HFF-Myc (cell line): Measurements from ENCODE around the gene TMCO4.

Source experiments
- DNase-seq: peaks from one replicate; pipeline ENCODE4 v3.0.0-alpha.2; 2011; ENCODE audit warnings: low read depth; ENCODE audit errors: extremely low read depth
- H3K4me3 ChIP-seq: replicated peaks from 2 replicates; pipeline ENCODE4 v1.5.1; 2011; ENCODE audit warnings: low read depth, mild to moderate bottlenecking, control low read depth, low read length
- TF ChIP-seq, protein P1 (sequence below): IDR thresholded peaks from 2 replicates; pipeline ENCODE4 v1.5.1; 2012; ENCODE audit warnings: mild to moderate bottlenecking, low read depth, low read length, control low read depth; ENCODE audit errors: missing control alignments

TMCO4 gene

DNA sequence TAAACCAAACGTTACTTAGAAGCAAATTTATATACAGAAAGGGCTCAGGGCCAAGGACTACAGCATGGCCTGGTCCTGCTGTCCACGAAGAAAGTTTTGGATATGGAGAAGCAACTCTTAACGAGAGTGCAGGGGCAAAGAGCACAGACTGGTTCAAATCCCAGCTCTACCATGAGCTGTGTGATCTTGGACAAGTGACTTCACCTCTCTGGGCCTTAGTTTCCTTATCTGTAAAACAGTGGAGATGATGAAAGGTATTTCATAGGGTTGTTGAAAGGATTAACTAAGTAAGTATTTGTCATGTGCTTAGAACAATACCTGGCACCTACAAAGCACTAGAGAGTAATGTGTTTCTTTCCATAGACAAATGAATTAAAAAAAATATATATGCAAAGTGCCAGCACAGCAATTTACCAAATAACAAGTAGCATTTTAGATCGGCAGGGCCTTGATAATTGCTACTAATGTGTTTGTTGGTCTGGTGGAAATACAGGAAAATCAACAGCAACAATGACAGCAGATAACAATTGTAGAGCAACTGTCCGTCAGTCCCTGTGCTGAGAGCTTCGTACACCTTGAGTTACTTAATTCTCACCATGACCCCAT, 25.4 kb downstream of the TMCO4 start:
- H3K4me3 ChIP-seq = no peak overlapping the region
- DNase-seq = no peak
- TF ChIP-seq, protein P1, sequence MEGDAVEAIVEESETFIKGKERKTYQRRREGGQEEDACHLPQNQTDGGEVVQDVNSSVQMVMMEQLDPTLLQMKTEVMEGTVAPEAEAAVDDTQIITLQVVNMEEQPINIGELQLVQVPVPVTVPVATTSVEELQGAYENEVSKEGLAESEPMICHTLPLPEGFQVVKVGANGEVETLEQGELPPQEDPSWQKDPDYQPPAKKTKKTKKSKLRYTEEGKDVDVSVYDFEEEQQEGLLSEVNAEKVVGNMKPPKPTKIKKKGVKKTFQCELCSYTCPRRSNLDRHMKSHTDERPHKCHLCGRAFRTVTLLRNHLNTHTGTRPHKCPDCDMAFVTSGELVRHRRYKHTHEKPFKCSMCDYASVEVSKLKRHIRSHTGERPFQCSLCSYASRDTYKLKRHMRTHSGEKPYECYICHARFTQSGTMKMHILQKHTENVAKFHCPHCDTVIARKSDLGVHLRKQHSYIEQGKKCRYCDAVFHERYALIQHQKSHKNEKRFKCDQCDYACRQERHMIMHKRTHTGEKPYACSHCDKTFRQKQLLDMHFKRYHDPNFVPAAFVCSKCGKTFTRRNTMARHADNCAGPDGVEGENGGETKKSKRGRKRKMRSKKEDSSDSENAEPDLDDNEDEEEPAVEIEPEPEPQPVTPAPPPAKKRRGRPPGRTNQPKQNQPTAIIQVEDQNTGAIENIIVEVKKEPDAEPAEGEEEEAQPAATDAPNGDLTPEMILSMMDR = no peak

DNA sequence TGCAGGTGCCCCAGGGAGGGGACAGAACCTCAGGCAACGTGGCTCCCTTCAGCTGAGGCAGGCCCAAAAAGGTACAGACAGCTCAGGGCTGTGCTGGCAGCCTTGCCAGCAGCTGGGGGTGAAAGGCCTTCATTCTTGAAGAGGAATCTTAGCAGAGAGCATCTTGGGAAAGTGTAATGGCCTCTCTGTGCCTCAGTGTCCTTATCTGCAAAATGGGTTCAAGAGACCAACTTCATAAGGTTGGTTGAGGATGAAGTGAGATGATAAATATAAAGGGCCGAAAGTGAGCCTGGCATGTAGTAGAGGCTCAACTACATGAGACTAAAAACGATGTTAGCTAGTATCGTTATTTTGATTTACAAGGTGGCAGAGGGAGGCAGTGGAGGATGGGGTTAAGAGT, 26.2 kb downstream of the TMCO4 start:
- no peak for DNase-seq
- H3K4me3 ChIP-seq = no peak overlapping the region
- TF ChIP-seq, protein P1 = no peak

DNA sequence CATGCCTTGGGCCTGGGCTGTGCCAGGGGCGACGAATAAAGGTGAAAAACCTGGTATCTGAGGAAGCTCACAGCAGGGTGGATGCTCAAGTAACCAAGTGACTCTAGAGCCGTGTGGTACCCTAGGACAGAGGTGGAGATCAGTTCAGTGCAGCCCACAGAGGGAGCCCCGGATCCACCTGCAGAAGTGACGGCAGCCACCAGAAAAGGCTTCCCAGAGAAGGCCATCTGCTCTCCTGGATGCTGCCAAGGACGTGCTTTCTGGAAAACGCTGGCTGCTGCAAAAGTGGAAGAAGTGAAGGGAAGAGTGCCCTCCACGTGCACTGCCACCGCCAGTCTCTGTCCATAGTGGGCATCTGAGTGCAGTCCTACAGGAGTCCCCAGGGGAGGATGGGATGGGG, 27.7 kb downstream of the TMCO4 start:
- no peak overlapping the region for H3K4me3 ChIP-seq
- TF ChIP-seq, protein P1 = no peak
- no peak for DNase-seq

DNA sequence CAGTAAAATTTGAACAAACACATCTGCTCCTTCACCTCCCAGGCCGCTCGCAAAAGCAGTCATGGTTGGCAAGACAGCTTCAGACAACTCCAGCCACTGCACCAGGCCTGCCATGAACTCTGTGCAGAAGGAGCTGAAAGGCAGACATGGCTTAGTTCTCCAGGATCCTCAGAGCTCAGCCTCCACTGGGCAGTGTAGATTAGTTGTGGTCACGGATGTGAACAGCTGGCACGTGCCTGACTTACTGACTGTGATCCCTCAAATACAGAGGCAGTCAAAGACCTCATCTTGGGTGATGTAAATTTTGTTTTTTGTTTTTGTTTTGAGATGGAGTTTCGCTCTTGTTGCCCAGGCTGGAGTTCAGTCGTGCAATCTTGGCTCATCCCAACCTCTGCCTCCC, 28.4 kb downstream of the TMCO4 start:
- TF ChIP-seq, protein P1 = no peak
- H3K4me3 ChIP-seq = no peak overlapping the region
- DNase-seq = no peak

DNA sequence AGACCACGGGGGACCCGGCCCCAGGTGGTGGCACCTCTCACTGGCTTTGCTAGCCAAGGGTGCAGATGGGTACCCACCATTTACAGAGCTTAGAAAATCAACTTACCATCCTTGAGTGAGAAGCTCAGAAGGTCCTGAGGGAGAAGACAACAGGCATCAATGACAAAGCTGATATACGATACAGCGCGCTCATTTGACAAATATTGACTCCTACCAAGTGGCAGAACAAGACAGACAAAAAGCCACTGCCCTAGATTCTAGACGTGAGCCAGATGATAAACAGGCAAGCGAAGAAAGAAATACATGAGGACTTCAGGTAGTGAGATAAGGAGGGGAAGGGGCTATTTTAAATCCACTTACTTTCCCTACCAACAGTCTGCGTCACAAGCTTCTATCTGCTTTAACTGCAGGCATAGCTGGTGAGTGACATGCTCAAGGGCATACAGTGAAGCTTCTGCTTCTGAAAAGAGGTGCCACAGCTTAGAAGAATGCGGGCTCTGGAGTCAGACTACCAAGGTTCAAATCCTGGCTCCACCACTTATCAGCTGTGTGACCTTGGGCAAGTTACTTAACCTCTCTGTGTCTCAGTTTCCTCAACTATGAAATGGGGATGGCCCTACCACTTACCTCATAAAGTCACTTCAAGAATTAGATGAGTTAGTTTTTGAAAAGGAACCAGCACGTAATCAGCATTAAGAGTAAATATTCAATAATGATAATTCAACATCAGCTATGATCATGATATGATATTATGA, 29.1 kb downstream of the TMCO4 start:
- TF ChIP-seq, protein P1 = no peak
- no peak for DNase-seq
- no peak overlapping the region for H3K4me3 ChIP-seq

DNA sequence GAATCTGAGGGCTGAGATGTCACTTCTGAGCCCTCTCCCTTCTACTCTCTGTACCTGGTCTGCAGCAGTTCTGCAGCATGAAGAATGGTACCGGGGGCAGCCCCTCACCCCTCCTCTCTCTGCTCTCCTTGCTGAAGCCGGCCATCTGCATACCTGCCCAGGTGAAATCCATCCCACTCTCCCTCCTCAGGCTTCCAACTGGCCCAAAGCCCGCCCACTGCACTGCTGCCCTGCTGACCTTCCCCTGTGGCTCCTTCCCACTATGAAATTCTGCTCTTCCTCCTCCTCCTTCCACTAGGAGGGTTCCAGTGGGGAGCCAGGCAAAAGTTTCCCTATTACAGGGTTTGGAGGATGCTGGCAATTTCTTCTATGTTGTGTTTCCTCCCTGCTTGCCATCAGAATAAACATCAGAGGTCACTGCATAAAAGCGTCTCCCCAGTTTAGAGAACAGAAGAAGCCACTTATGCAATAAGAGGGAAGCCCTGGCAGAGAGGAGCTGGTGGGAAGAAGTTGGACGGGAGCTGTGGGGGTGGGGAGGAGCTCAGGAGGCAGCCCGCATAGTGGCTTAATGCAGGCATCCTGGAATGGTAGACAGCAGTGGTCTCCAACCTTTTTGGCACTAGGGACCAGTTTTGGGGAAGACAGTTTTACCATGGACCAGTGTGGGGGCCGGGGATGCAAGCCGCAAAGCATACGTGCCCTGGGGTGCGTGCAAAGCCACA, 30.3 kb downstream of the TMCO4 start:
- DNase-seq = no peak
- TF ChIP-seq, protein P1 = no peak
- no peak overlapping the region for H3K4me3 ChIP-seq
